Peyer's patch (tissue), 4 donors: ENCODE results near the gene ZNF511. TPM values are rescaled to one million over a fixed set of nuclear protein-coding genes. Genes with fewer than 3 reads are reported as not detected.

Experiments
- DNase-seq, 3 donors: peaks; one replicate each; pipeline ENCODE4 v3.0.0-alpha.2; 2017 to 2019
- H3K27ac ChIP-seq, 4 donors: fragments of 200-600 bp; sonication (generic); one replicate each; pipeline ENCODE4 v1.5.1; 2016 to 2019
- H3K27me3 ChIP-seq, 2 donors: fragments of 200-600 bp; sonication (generic); one replicate each; pipeline ENCODE4 v1.5.1; 2019
- H3K36me3 ChIP-seq, 3 donors: fragments of 200-600 bp; sonication (generic); one replicate each; pipeline ENCODE4 v1.5.1; 2016 to 2019
- H3K4me1 ChIP-seq, 4 donors: fragments of 200-600 bp; sonication (generic); one replicate each; pipeline ENCODE4 v1.5.1; 2016 to 2019
- H3K4me3 ChIP-seq, 4 donors: fragments of 200-600 bp; sonication (generic); 1 replicate in 3 of 4; 2 replicates in 1 of 4; pipeline ENCODE4 v1.5.1; 2016 to 2019; ENCODE audit warnings: mild to moderate bottlenecking in 1 of 4
- H3K9me3 ChIP-seq, 4 donors: fragments of 200-600 bp; sonication (generic); one replicate each; pipeline ENCODE4 v1.5.1; 2016 to 2019; ENCODE audit warnings: mild to moderate bottlenecking in 1 of 4
- POLR2A ChIP-seq, 2 donors: fragments of 450-650 bp; IDR thresholded peaks; one replicate each; pipeline ENCODE4 v1.5.1; 2017; ENCODE audit warnings: antibody characterized with exemption in 2 of 2, mild to moderate bottlenecking in 2 of 2, moderate library complexity in 2 of 2
- total RNA-seq, 4 donors: library from RNA; depleted of rRNA; stranded (reverse); fragments of >200 nt; gene quantifications; one replicate each; pipeline ENCODE4 v1.1.0, GENCODE V29; 2016
- TF ChIP-seq, protein P1 (sequence below), 6 experiments: fragments of 450-650 bp in 4 of 6; fragments of 200-600 bp in 2 of 6; sonication (generic) in 1 of 6; IDR thresholded peaks; one replicate each; pipeline ENCODE4 v1.5.1; 2017 to 2019; ENCODE audit warnings: antibody characterized with exemption in 6 of 6, mild to moderate bottlenecking in 3 of 6, moderate library complexity in 1 of 6

The ZNF511 gene
- total RNA-seq, 4 donors from 2014 or later: 25.7 to 42.9 (median 30.5) TPM

DNA sequence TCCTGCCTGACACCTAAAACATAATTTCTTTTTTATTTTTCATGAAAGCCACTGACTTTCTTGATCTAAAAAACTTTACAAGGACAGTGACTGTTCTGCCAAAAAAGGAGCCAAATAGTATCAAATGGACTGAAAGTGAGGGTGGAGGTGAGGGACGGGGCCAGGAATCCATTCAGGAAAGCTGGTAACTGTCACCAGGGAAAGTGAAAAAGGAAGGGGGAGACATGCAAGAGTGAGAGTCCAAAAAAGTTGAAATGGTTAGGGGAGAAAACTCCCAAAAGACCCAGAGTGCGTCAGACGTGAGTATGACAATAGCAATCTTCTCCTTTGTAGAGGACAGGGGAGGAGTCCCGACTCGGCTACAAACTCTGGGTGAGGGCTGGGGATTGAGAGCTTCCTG lies 35.5 kb downstream of the ZNF511 start:
- no peaks in the 10 kb centered on the region for H3K36me3 ChIP-seq
- H3K27me3 ChIP-seq: no peaks in the 10 kb centered on the region
- no peak overlapping the region for H3K4me3 ChIP-seq
- peaks cover 0 to 21% (median 0%) of the 10 kb centered on the region in 4 donors for H3K4me1 ChIP-seq
- H3K9me3 ChIP-seq: no peaks in the 10 kb centered on the region
- TF ChIP-seq POLR2A (IDR thresholded peaks at IDR 0.05): no peak
- TF ChIP-seq, protein P1, sequence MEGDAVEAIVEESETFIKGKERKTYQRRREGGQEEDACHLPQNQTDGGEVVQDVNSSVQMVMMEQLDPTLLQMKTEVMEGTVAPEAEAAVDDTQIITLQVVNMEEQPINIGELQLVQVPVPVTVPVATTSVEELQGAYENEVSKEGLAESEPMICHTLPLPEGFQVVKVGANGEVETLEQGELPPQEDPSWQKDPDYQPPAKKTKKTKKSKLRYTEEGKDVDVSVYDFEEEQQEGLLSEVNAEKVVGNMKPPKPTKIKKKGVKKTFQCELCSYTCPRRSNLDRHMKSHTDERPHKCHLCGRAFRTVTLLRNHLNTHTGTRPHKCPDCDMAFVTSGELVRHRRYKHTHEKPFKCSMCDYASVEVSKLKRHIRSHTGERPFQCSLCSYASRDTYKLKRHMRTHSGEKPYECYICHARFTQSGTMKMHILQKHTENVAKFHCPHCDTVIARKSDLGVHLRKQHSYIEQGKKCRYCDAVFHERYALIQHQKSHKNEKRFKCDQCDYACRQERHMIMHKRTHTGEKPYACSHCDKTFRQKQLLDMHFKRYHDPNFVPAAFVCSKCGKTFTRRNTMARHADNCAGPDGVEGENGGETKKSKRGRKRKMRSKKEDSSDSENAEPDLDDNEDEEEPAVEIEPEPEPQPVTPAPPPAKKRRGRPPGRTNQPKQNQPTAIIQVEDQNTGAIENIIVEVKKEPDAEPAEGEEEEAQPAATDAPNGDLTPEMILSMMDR (IDR thresholded peaks at IDR 0.05): no peak
- H3K27ac ChIP-seq: no peak overlapping the region
- DNase-seq: no peak

- no peak overlapping the region for H3K4me3 ChIP-seq
- H3K27ac ChIP-seq: peak overlapping the region in 1 of 4 donors; percentile 23
- H3K9me3 ChIP-seq: no peaks in the 10 kb centered on the region
- TF ChIP-seq POLR2A (IDR thresholded peaks at IDR 0.05): no peak
- TF ChIP-seq, protein P1 (IDR thresholded peaks at IDR 0.05): no peak
- no peak for DNase-seq
- peaks cover 0 to 6% (median 0%) of the 10 kb centered on the region in 3 donors for H3K36me3 ChIP-seq
- no peaks in the 10 kb centered on the region for H3K27me3 ChIP-seq
- H3K4me1 ChIP-seq: peaks cover 0 to 21% (median 0%) of the 10 kb centered on the region in 4 donors
Observed at GRCh38 chr10:133346413-133346812, 37.7 kb downstream of the ZNF511 start.

DNA sequence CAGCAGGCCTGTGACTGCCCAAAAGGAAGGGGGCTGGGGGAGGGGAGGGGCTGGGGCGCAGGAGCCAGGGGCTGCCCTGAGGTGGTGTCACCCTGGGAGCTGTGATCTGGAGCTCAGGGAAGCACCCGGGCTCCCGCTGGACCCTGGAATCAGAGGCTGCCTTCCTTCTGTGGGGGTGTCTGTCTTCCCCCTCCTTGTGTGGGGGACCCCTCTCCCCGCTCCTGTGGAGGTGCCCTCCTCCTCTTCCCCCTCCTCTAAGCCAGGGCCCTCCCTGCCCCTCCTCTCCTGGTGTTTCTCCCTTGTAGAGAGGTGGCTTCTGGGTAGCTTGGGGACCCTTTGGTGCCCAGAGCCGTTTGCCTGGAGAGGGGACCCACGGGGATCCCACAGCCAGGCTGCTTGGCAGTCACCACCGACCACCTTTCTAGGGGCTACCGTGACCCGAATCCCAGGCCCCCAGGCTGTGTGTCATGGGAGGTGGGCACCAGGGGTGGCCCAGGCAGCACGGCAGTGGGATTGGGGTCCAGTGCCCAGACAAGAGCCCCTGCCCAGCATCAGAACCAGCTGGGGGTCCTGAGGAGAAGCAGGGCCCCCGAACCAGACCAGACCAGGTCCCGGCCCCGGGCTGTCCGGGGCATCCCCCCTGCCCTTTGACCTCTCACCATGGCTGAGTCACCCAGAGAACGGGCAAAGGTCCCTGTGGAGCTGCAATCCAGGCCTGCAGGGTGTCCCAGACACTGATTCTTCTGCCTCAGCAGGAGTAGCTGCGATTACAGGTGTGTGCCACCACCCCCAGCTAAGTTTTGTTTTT lies 39.2 kb downstream of the ZNF511 start:
- Histone ChIP-seq H3K4me3 (peak overlapping the region in 3 of 4 donors; percentile 28 to 68 (median 57)), H3K4me1 (peaks cover 0 to 21% (median 0%) of the 10 kb centered on the region in 4 donors), H3K36me3 (peaks cover 0 to 17% (median 0%) of the 10 kb centered on the region in 3 donors), H3K27ac (peak overlapping the region in 3 of 4 donors; percentile 87 to 96 (median 90)), H3K9me3 (no peaks in the 10 kb centered on the region), H3K27me3 (no peaks in the 10 kb centered on the region)
- TF ChIP-seq, protein P1 (IDR thresholded peaks at IDR 0.05): peak in 2 of 6 experiments; percentile 34 to 51
- TF ChIP-seq POLR2A (IDR thresholded peaks at IDR 0.05): peak; percentile 35 to 55
- DNase-seq: peak in 2 of 3 donors; percentile 84 to 88

GRCh38 chr10:133349160-133349568 lies 40.5 kb downstream of the ZNF511 start:
- Histone ChIP-seq H3K4me1 (peaks cover 0 to 16% (median 0%) of the 10 kb centered on the region in 4 donors), H3K36me3 (peaks cover 0 to 17% (median 0%) of the 10 kb centered on the region in 3 donors), H3K9me3 (no peaks in the 10 kb centered on the region), H3K27me3 (no peaks in the 10 kb centered on the region), H3K4me3 (peak overlapping the region in 2 of 4 donors; percentile 14 to 57), H3K27ac (peak overlapping the region in 1 of 4 donors; percentile 28)
- TF ChIP-seq, protein P1 (IDR thresholded peaks at IDR 0.05): no peak
- TF ChIP-seq POLR2A (IDR thresholded peaks at IDR 0.05): no peak
- no peak for DNase-seq

DNA sequence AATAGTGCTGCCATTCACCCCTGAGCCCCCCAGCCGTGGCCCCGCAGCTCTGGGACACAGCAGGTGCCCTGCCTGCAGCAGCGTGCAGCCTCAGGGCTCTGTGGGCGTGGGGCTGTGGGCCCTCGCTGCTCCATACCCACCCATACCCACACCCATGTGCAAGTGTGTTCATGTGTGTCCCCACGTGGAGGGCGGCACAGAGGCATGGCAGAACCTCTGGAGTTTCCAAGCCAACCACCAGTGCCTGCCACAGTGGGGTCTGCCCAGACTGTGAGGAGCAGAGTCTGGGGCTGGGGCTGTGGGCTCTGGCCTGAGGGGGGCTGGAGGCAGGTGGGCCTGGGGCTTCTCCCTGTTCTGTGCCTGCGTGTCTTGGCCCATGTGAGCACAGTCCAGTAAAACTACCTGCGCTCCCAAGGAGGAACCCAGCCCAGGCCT lies 40.9 kb downstream of the ZNF511 start:
- no peaks in the 10 kb centered on the region for H3K27me3 ChIP-seq

More for the DNA sequence above, 40.9 kb downstream of the ZNF511 start:
- DNase-seq: no peak
- peaks cover 0 to 17% (median 0%) of the 10 kb centered on the region in 3 donors for H3K36me3 ChIP-seq
- TF ChIP-seq POLR2A (IDR thresholded peaks at IDR 0.05): no peak
- TF ChIP-seq, protein P1 (IDR thresholded peaks at IDR 0.05): no peak
- H3K4me1 ChIP-seq: peaks cover 0 to 16% (median 0%) of the 10 kb centered on the region in 4 donors
- H3K9me3 ChIP-seq: no peaks in the 10 kb centered on the region
- peak overlapping the region in 1 of 4 donors; percentile 28 for H3K27ac ChIP-seq
- H3K4me3 ChIP-seq: peak overlapping the region in 2 of 4 donors; percentile 14 to 57
